NCI-H2081 treated with DMSO at 0.1 percent for 48 hours (cell line): ENCODE results near the gene PRH2.

Source experiments
- DNase-seq: peaks from one replicate; lab custom pipeline; 2025; lab: John Stamatoyannopoulos, UW

PRH2 gene

GRCh38 chr12:10960211-10960610 is 31.2 kb downstream of the PRH2 start:
- no peak for DNase-seq

- DNase-seq: no peak
Observed at GRCh38 chr12:10965476-10965875, 36.4 kb downstream of the PRH2 start.

- DNase-seq: no peak
Observed at GRCh38 chr12:10966314-10966713, 37.3 kb downstream of the PRH2 start.

- DNase-seq: no peak
Observed at GRCh38 chr12:10967409-10967808, 38.4 kb downstream of the PRH2 start.

- DNase-seq: no peak
Observed at GRCh38 chr12:10968765-10969456, 39.9 kb downstream of the PRH2 start.

- DNase-seq: no peak
Observed at GRCh38 chr12:10974965-10975364, 45.9 kb downstream of the PRH2 start.

DNA sequence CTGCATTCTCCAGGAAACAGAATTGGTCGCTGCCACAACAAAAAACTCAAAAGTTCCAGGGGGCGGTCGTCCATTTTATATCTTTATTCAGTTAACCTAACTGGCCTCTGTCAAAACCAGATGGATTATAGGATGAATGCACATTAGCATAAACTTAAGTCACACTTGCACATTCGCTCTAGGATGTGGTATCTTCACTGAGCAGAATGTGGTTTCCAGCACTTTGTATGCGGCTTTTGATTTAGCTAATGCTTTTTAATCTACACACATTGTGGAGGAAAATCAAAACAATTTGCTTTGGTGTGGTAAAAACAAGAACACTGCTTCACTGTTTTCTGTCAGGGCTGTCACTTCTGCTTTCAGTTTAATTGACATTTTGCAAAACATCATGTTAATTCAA is 53.2 kb downstream of the PRH2 start:
- no peak for DNase-seq
